ENCODE results near the gene ZNF76. TPM values are rescaled to one million over a fixed set of nuclear protein-coding genes. Genes with fewer than 3 reads are reported as not detected.

ZNF76 gene
- polyA plus RNA-seq, 1 of the 3 experiments (the other 2 are of a cell fraction): 19.7 TPM

DNA sequence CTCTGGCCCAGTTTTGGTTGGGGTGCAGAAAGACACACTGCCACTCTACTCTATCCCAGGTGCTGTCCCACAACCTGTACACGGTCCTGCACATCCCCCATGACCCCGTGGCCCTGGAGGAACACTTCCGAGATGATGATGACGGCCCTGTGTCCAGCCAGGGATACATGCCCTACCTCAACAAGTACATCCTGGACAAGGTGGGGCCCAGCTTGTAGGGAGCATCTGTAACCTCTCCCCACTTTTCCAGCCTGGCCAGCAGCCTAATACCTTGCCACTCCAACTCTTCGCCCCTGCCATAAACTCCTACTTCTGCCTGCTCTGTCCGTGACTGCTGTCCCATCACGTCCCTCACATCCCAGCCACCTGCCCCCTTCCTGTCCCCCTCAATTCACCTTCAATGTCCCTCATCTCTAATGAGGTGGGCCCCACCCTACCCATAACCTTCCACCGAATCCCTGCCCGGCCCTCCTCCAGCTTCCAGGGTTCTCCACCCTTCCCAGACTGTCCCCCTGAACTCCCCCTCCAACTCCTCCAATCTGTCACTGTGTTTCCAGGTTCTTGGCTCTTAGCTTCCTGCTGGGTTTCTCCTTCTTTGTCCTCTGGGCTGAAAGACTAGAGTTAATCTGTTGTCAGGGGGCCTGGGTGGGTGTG lies 50.2 kb downstream of the ZNF76 start:
- 64% methylated on average over 9 of the region's 9 CpGs for WGBS (ENCODE audit: low lambda C conversion rate)
- CTCF ChIA-PET: interaction anchor here (1.0 to 1.4 kb wide), 2 partner anchors 13 to 32 kb away, joined by 3 to 5 read pairs; partner anchors contain the start of gene DEF6
- Histone ChIP-seq H3K4me2 (no peak overlapping the region), H3K4me3 (ENCODE audit: low read depth in 2 of 2, low read length in 1 of 2) (no peak overlapping the region), H3K9me2 (no peaks in the 10 kb centered on the region), H3K27ac (ENCODE audit: low read depth in 2 of 2, low read length in 1 of 2) (no peak overlapping the region), H3K79me2 (ENCODE audit: insufficient read depth) (no peaks in the 10 kb centered on the region), H3K9ac (no peak overlapping the region), H3F3A (replicated peaks; ENCODE audit: insufficient read depth) (no peaks in the 10 kb centered on the region), H2AFZ (ENCODE audit: low read depth) (no peak overlapping the region), H4K20me1 (ENCODE audit: insufficient read depth) (no peaks in the 10 kb centered on the region), H3K9me3 (no peaks in the 10 kb centered on the region), H3K4me1 (ENCODE audit: control insufficient read depth in 1 of 2, insufficient read depth in 2 of 2, low read depth in 1 of 2, low read length in 1 of 2) (no peaks in the 10 kb centered on the region), H3K27me3 (ENCODE audit: insufficient read depth) (no peaks in the 10 kb centered on the region; the same call in 1 of the 2 replicates), H3K36me3 (replicated peaks in 1 of 2; ENCODE audit: control insufficient read depth in 1 of 2, insufficient read depth in 2 of 2, low read length in 1 of 2) (no peaks in the 10 kb centered on the region)
- POLR2A ChIA-PET: interaction anchor here (0.7 kb wide), 2 partner anchors 10 to 20 kb away, joined by 3 to 5 read pairs; no protein-coding TSS in a partner anchor
- TF ChIP-seq YY1 (IDR thresholded peaks at IDR 0.05; ENCODE audit: low read depth): no peak
- TF ChIP-seq TEAD4 (IDR thresholded peaks at IDR 0.05; ENCODE audit: borderline replicate concordance, insufficient read depth): no peak
- no peak for TF ChIP-seq TAF1 (IDR thresholded peaks at IDR 0.05; ENCODE audit: borderline replicate concordance, low read depth, low read length)
- TF ChIP-seq RCOR1 (IDR thresholded peaks at IDR 0.05; ENCODE audit: low read length): no peak
- no peak for TF ChIP-seq MEF2A (IDR thresholded peaks at IDR 0.05; ENCODE audit: borderline replicate concordance, low read depth)
- TF ChIP-seq, protein P1, sequence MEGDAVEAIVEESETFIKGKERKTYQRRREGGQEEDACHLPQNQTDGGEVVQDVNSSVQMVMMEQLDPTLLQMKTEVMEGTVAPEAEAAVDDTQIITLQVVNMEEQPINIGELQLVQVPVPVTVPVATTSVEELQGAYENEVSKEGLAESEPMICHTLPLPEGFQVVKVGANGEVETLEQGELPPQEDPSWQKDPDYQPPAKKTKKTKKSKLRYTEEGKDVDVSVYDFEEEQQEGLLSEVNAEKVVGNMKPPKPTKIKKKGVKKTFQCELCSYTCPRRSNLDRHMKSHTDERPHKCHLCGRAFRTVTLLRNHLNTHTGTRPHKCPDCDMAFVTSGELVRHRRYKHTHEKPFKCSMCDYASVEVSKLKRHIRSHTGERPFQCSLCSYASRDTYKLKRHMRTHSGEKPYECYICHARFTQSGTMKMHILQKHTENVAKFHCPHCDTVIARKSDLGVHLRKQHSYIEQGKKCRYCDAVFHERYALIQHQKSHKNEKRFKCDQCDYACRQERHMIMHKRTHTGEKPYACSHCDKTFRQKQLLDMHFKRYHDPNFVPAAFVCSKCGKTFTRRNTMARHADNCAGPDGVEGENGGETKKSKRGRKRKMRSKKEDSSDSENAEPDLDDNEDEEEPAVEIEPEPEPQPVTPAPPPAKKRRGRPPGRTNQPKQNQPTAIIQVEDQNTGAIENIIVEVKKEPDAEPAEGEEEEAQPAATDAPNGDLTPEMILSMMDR (IDR thresholded peaks at IDR 0.05): no peak
- no peak for TF ChIP-seq SMC3 (IDR thresholded peaks at IDR 0.05; ENCODE audit: low read depth, low read length)
- no peak for TF ChIP-seq RFX5 (IDR thresholded peaks at IDR 0.05; ENCODE audit: low read length)
- TF ChIP-seq RXRA (IDR thresholded peaks at IDR 0.05; ENCODE audit: borderline replicate concordance, low read depth): no peak
- no peak for TF ChIP-seq RAD21 (IDR thresholded peaks at IDR 0.05; ENCODE audit: low read length)
- no peak for DNase-seq

DNA sequence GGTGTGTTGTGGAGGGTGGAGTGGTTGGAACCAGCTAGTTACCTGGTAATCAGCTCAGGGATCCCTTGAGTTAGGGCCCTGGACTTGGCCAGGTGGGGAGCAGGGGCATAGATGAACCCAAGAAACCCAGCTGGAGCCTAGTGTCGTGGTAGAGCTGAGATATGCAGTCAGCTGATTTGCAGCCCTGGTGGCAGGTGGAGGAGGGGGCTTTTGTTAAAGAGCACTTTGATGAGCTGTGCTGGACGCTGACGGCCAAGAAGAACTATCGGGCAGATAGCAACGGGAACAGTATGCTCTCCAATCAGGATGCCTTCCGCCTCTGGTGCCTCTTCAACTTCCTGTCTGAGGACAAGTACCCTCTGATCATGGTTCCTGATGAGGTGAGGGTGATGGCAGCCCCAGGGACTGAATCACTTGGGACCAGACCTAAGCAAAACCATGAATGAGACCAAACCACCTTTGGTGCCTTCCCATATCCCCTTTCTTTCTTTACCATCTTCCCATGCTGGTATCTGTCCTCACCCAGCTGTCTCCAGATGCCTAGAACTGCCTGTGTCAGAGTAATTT lies 50.8 kb downstream of the ZNF76 start:
- Histone ChIP-seq H4K20me1 (ENCODE audit: insufficient read depth) (no peaks in the 10 kb centered on the region), H3K9ac (no peak overlapping the region), H3K4me3 (ENCODE audit: low read depth in 2 of 2, low read length in 1 of 2) (no peak overlapping the region), H3K4me2 (no peak overlapping the region), H3K27ac (ENCODE audit: low read depth in 2 of 2, low read length in 1 of 2) (no peak overlapping the region), H3F3A (replicated peaks; ENCODE audit: insufficient read depth) (no peaks in the 10 kb centered on the region), H3K9me3 (no peaks in the 10 kb centered on the region), H3K27me3 (ENCODE audit: insufficient read depth) (peaks cover 5% of the 10 kb centered on the region; the same call in 1 of the 2 replicates), H3K79me2 (ENCODE audit: insufficient read depth) (no peaks in the 10 kb centered on the region), H3K4me1 (ENCODE audit: control insufficient read depth in 1 of 2, insufficient read depth in 2 of 2, low read depth in 1 of 2, low read length in 1 of 2) (no peaks in the 10 kb centered on the region), H3K36me3 (replicated peaks in 1 of 2; ENCODE audit: control insufficient read depth in 1 of 2, insufficient read depth in 2 of 2, low read length in 1 of 2) (no peaks in the 10 kb centered on the region), H2AFZ (ENCODE audit: low read depth) (no peak overlapping the region), H3K9me2 (no peaks in the 10 kb centered on the region)
- POLR2A ChIA-PET: interaction anchor here (0.7 kb wide), 1 partner anchor 10 kb away, joined by 3 read pairs; no protein-coding TSS in a partner anchor
- DNase-seq: no peak
- 80% methylated on average over 6 of the region's 6 CpGs for WGBS (ENCODE audit: low lambda C conversion rate)
- CTCF ChIA-PET: interaction anchor here (0.7 to 1.4 kb wide), 2 partner anchors 13 to 17 kb away, joined by 3 to 5 read pairs; partner anchors contain the start of gene DEF6
- no peak for TF ChIP-seq FOSL2 (IDR thresholded peaks at IDR 0.05; ENCODE audit: borderline replicate concordance, low read depth)
- no peak for TF ChIP-seq RFX5 (IDR thresholded peaks at IDR 0.05; ENCODE audit: low read length)
- TF ChIP-seq, protein P2, sequence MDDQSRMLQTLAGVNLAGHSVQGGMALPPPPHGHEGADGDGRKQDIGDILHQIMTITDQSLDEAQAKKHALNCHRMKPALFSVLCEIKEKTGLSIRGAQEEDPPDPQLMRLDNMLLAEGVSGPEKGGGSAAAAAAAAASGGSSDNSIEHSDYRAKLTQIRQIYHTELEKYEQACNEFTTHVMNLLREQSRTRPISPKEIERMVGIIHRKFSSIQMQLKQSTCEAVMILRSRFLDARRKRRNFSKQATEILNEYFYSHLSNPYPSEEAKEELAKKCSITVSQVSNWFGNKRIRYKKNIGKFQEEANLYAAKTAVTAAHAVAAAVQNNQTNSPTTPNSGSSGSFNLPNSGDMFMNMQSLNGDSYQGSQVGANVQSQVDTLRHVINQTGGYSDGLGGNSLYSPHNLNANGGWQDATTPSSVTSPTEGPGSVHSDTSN (IDR thresholded peaks at IDR 0.05): no peak
- no peak for TF ChIP-seq POLR2AphosphoS5 (IDR thresholded peaks at IDR 0.05; ENCODE audit: low read depth, low read length)
- TF ChIP-seq, protein P3, sequence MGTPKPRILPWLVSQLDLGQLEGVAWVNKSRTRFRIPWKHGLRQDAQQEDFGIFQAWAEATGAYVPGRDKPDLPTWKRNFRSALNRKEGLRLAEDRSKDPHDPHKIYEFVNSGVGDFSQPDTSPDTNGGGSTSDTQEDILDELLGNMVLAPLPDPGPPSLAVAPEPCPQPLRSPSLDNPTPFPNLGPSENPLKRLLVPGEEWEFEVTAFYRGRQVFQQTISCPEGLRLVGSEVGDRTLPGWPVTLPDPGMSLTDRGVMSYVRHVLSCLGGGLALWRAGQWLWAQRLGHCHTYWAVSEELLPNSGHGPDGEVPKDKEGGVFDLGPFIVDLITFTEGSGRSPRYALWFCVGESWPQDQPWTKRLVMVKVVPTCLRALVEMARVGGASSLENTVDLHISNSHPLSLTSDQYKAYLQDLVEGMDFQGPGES (IDR thresholded peaks at IDR 0.05; ENCODE audit: low read depth, low read length): no peak
- no peak for TF ChIP-seq CHD2 (IDR thresholded peaks at IDR 0.05; ENCODE audit: low read length, partially characterized antibody)
- TF ChIP-seq YY1 (IDR thresholded peaks at IDR 0.05; ENCODE audit: low read depth): no peak

All from SK-N-SH (cell line).